SH-SY5Y (cell line): ENCODE data around the gene COX4I1.

ENCODE experiments used
- GATA2 ChIP-seq: IDR thresholded peaks from 2 replicates; pipeline ENCODE4 v1.6.1; 2011; ENCODE audit warnings: mild to moderate bottlenecking, low read depth, low read length
- GATA3 ChIP-seq: IDR thresholded peaks from 2 replicates; pipeline ENCODE4 v1.6.1; 2011; ENCODE audit warnings: low read depth, mild to moderate bottlenecking, low read length, moderate library complexity

- TF ChIP-seq GATA3 (no peak), GATA2 (no peak)
Observed at GRCh38 chr16:85757341-85757822, 42.1 kb upstream of the COX4I1 start.
